WTC11 (cell line): ENCODE data around the gene SP140L. TPM values are rescaled to one million over a fixed set of nuclear protein-coding genes. Genes with fewer than 3 reads are reported as not detected.

Experiments
- ATAC-seq: fragments of 200-7000 bp; cut with Tn5 transposase; 2 replicates; pipeline ENCODE4 v1.10.0; 2021; ENCODE audit warnings: mild to moderate bottlenecking, moderate library complexity
- CTCF ChIA-PET: fragments of 300-600 bp; sonication (Branson Sonifier 250); formaldehyde crosslinking; loops from one replicate; lab custom pipeline; 2021; ENCODE audit warnings: antibody characterized with exemption; lab: Charles Lee
- POLR2A ChIA-PET: fragments of 350-600 bp; sonication (Branson Sonifier 250); formaldehyde crosslinking; loops from one replicate; lab custom pipeline; 2021; ENCODE audit warnings: antibody characterized with exemption; lab: Charles Lee
- DNase-seq: peaks from one replicate; pipeline ENCODE4 v3.0.0; 2021; ENCODE audit warnings: low spot score
- H3K27ac Mint-ChIP-seq: 2 replicates; pipeline ENCODE4 v1.8.0; 2021; ENCODE audit warnings: mixed read lengths
- H3K27me3 Mint-ChIP-seq: 2 replicates; pipeline ENCODE4 v1.8.0; 2021; ENCODE audit warnings: low read depth, mild to moderate bottlenecking, moderate library complexity, mixed read lengths
- H3K36me3 Mint-ChIP-seq: 2 replicates; pipeline ENCODE4 v1.8.0; 2021; ENCODE audit warnings: mixed read lengths
- H3K4me1 Mint-ChIP-seq: 2 replicates; pipeline ENCODE4 v1.8.0; 2022; ENCODE audit warnings: mixed read lengths
- H3K4me3 Mint-ChIP-seq: 2 replicates; pipeline ENCODE4 v1.8.0; 2021; ENCODE audit warnings: mild to moderate bottlenecking, moderate library complexity, mixed read lengths
- H3K9me3 Mint-ChIP-seq: 2 replicates; pipeline ENCODE4 v1.8.0; 2021; ENCODE audit warnings: mixed read lengths
- CREB1 ChIP-seq: sonication (generic); formaldehyde crosslinking; IDR thresholded peaks from 2 replicates; pipeline ENCODE4 v1.8.0; 2023; ENCODE audit warnings: mild to moderate bottlenecking, missing genetic modification reagents
- CREM ChIP-seq: sonication (generic); formaldehyde crosslinking; IDR thresholded peaks from 2 replicates; pipeline ENCODE4 v1.8.1; 2022; ENCODE audit warnings: mild to moderate bottlenecking, missing genetic modification reagents, moderate library complexity
- ELF4 ChIP-seq: sonication (generic); formaldehyde crosslinking; IDR thresholded peaks from 2 replicates; pipeline ENCODE4 v1.8.1; 2022; ENCODE audit warnings: low read depth, mild to moderate bottlenecking, moderate library complexity, missing genetic modification reagents
- ESRRA ChIP-seq: sonication (generic); formaldehyde crosslinking; IDR thresholded peaks from 2 replicates; pipeline ENCODE4 v1.8.1; 2022; ENCODE audit warnings: mild to moderate bottlenecking, missing genetic modification reagents, borderline replicate concordance
- FOXK1 ChIP-seq: sonication (generic); formaldehyde crosslinking; IDR thresholded peaks from 2 replicates; pipeline ENCODE4 v1.8.0; 2022; ENCODE audit warnings: mild to moderate bottlenecking, moderate library complexity, missing genetic modification reagents
- JAZF1 ChIP-seq: fragments of 250-450 bp; sonication (Bioruptor Pico); IDR thresholded peaks from 2 replicates; pipeline ENCODE4 v1.9.0; 2021; ENCODE audit warnings: moderate library complexity, mild to moderate bottlenecking, inconsistent platforms
- MLX ChIP-seq: sonication (generic); formaldehyde crosslinking; IDR thresholded peaks from 2 replicates; pipeline ENCODE4 v1.8.1; 2023; ENCODE audit warnings: mild to moderate bottlenecking, missing genetic modification reagents, moderate library complexity
- NFATC4 ChIP-seq: fragments of 250-450 bp; sonication (Bioruptor Pico); IDR thresholded peaks from 2 replicates; pipeline ENCODE4 v1.9.0; 2021; ENCODE audit warnings: mild to moderate bottlenecking
- NR2C2 ChIP-seq: sonication (generic); formaldehyde crosslinking; IDR thresholded peaks from 2 replicates; pipeline ENCODE4 v1.8.0; 2022; ENCODE audit warnings: mild to moderate bottlenecking, missing genetic modification reagents
- NR3C1 ChIP-seq: sonication (generic); formaldehyde crosslinking; conservative IDR thresholded peaks from 2 replicates; pipeline ENCODE4 v1.8.1; 2023; ENCODE audit warnings: low read depth, mild to moderate bottlenecking, missing genetic modification reagents
- PRRX2 ChIP-seq: fragments of 250-450 bp; sonication (Bioruptor Pico); IDR thresholded peaks from 2 replicates; pipeline ENCODE4 v1.8.0; 2021; ENCODE audit warnings: mild to moderate bottlenecking
- RORB ChIP-seq: fragments of 250-450 bp; sonication (Bioruptor Pico); IDR thresholded peaks from 2 replicates; pipeline ENCODE4 v1.9.0; 2021; ENCODE audit warnings: mild to moderate bottlenecking
- TP53 ChIP-seq: sonication (generic); formaldehyde crosslinking; IDR thresholded peaks from 2 replicates; pipeline ENCODE4 v1.8.1; 2023; ENCODE audit warnings: mild to moderate bottlenecking, missing genetic modification reagents
- ZNF532 ChIP-seq: fragments of 250-450 bp; sonication (Bioruptor Pico); IDR thresholded peaks from 2 replicates; pipeline ENCODE4 v1.9.0; 2021; ENCODE audit warnings: mild to moderate bottlenecking, borderline replicate concordance
- ZNF671 ChIP-seq: fragments of 250-450 bp; sonication (Bioruptor Pico); IDR thresholded peaks from 2 replicates; pipeline ENCODE4 v1.8.0; 2021; ENCODE audit warnings: mild to moderate bottlenecking
- total RNA-seq: library from RNA; stranded (reverse); gene quantifications from 3 replicates; pipeline ENCODE4 v1.2.3, GENCODE V29; 2021
- TF ChIP-seq, protein P1 (sequence below): sonication (generic); formaldehyde crosslinking; IDR thresholded peaks from 2 replicates; pipeline ENCODE4 v1.8.0; 2022; ENCODE audit warnings: mild to moderate bottlenecking, missing genetic modification reagents
- TF ChIP-seq, protein P2 (sequence below): sonication (generic); formaldehyde crosslinking; IDR thresholded peaks from 2 replicates; pipeline ENCODE4 v1.8.0; 2022; ENCODE audit warnings: mild to moderate bottlenecking, missing genetic modification reagents
- TF ChIP-seq, protein P3 (sequence below): sonication (generic); formaldehyde crosslinking; IDR thresholded peaks from 2 replicates; pipeline ENCODE4 v1.8.1; 2023; ENCODE audit warnings: mild to moderate bottlenecking, missing genetic modification reagents, moderate library complexity
- TF ChIP-seq, protein P4 (sequence below): sonication (generic); formaldehyde crosslinking; IDR thresholded peaks from 2 replicates; pipeline ENCODE4 v1.8.0; 2022; ENCODE audit warnings: missing genetic modification reagents
- TF ChIP-seq, protein P5 (sequence below): sonication (generic); formaldehyde crosslinking; IDR thresholded peaks from 2 replicates; pipeline ENCODE4 v1.8.1; 2022; ENCODE audit warnings: mild to moderate bottlenecking, moderate library complexity, missing genetic modification reagents
- TF ChIP-seq, protein P6 (sequence below): fragments of 250-450 bp; sonication (Bioruptor Pico); IDR thresholded peaks from 2 replicates; pipeline ENCODE4 v1.8.0; 2021; ENCODE audit warnings: mild to moderate bottlenecking

SP140L gene
- total RNA-seq, 1 experiment from 2014 or later: 3.2 TPM

- no peak overlapping the region for H3K4me3 Mint-ChIP-seq
- no peak for TF ChIP-seq RORB (CRISPR knock-in tag)
- TF ChIP-seq ESRRA (CRISPR knock-in tag): no peak
- TF ChIP-seq, protein P1, sequence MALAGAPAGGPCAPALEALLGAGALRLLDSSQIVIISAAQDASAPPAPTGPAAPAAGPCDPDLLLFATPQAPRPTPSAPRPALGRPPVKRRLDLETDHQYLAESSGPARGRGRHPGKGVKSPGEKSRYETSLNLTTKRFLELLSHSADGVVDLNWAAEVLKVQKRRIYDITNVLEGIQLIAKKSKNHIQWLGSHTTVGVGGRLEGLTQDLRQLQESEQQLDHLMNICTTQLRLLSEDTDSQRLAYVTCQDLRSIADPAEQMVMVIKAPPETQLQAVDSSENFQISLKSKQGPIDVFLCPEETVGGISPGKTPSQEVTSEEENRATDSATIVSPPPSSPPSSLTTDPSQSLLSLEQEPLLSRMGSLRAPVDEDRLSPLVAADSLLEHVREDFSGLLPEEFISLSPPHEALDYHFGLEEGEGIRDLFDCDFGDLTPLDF (CRISPR knock-in tag): no peak
- TF ChIP-seq NFATC4 (CRISPR knock-in tag): no peak
- H3K36me3 Mint-ChIP-seq: peaks cover 11% of the 10 kb centered on the region
- H3K9me3 Mint-ChIP-seq: peaks cover 15% of the 10 kb centered on the region
- POLR2A ChIA-PET: no interaction called here
- H3K27ac Mint-ChIP-seq: no peak overlapping the region
- no peak for DNase-seq
- ATAC-seq: no peak
- no peaks in the 10 kb centered on the region for H3K27me3 Mint-ChIP-seq
- CTCF ChIA-PET: no interaction called here
- H3K4me1 Mint-ChIP-seq: no peaks in the 10 kb centered on the region
Observed at GRCh38 chr2:230356084-230356483, 29.1 kb downstream of the SP140L start.

- DNase-seq (no peak), ATAC-seq (no peak)
- Mint-ChIP-seq H3K27ac (no peak overlapping the region), H3K4me3 (no peak overlapping the region), H3K9me3 (peaks cover 15% of the 10 kb centered on the region), H3K4me1 (peaks cover 3% of the 10 kb centered on the region), H3K27me3 (no peaks in the 10 kb centered on the region), H3K36me3 (peaks cover 11% of the 10 kb centered on the region)
- POLR2A ChIA-PET: no interaction called here
- no peak for TF ChIP-seq CREB1
- TF ChIP-seq TP53 (CRISPR knock-in tag): no peak
- no peak for TF ChIP-seq JAZF1 (CRISPR knock-in tag)
- TF ChIP-seq FOXK1: no peak
- CTCF ChIA-PET: no interaction called here
Observed at GRCh38 chr2:230358305-230358704, 31.3 kb downstream of the SP140L start.

DNA sequence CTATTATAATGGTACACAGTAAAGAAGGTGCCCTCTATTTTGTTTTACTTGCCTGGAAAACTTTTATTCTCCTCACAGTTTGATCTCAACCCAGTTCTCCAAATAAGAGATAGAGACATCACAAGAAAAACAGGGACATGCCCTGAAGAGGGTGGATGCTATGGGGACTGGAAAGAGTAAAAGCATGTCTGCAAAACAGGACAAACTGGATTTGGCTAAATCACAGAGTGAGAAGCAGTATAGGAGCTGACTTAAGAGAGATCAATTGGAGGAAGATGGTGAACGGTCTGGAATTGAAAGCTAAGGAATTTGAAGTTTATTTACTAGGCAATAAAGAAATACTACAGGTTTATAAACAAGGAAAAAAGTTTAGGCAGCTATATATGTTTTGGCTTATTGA is 33.0 kb downstream of the SP140L start:
- POLR2A ChIA-PET: no interaction called here
- no peaks in the 10 kb centered on the region for H3K27me3 Mint-ChIP-seq
- CTCF ChIA-PET: no interaction called here
- H3K4me3 Mint-ChIP-seq: no peak overlapping the region
- H3K27ac Mint-ChIP-seq: no peak overlapping the region
- H3K9me3 Mint-ChIP-seq: peaks cover 15% of the 10 kb centered on the region
- no peak for DNase-seq
- H3K4me1 Mint-ChIP-seq: peaks cover 3% of the 10 kb centered on the region
- H3K36me3 Mint-ChIP-seq: peaks cover 11% of the 10 kb centered on the region
- no peak for ATAC-seq
- TF ChIP-seq CREM (CRISPR knock-in tag) (no peak), PRRX2 (no peak), NR3C1 (CRISPR knock-in tag) (no peak), JAZF1 (CRISPR knock-in tag) (no peak), NR2C2 (CRISPR knock-in tag) (no peak), MLX (CRISPR knock-in tag) (no peak), ZNF671 (CRISPR knock-in tag) (no peak), ELF4 (no peak), ZNF532 (CRISPR knock-in tag) (no peak)
- TF ChIP-seq, protein P2, sequence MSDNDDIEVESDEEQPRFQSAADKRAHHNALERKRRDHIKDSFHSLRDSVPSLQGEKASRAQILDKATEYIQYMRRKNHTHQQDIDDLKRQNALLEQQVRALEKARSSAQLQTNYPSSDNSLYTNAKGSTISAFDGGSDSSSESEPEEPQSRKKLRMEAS (CRISPR knock-in tag): no peak
- TF ChIP-seq, protein P3, sequence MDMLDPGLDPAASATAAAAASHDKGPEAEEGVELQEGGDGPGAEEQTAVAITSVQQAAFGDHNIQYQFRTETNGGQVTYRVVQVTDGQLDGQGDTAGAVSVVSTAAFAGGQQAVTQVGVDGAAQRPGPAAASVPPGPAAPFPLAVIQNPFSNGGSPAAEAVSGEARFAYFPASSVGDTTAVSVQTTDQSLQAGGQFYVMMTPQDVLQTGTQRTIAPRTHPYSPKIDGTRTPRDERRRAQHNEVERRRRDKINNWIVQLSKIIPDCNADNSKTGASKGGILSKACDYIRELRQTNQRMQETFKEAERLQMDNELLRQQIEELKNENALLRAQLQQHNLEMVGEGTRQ: no peak
- TF ChIP-seq, protein P4, sequence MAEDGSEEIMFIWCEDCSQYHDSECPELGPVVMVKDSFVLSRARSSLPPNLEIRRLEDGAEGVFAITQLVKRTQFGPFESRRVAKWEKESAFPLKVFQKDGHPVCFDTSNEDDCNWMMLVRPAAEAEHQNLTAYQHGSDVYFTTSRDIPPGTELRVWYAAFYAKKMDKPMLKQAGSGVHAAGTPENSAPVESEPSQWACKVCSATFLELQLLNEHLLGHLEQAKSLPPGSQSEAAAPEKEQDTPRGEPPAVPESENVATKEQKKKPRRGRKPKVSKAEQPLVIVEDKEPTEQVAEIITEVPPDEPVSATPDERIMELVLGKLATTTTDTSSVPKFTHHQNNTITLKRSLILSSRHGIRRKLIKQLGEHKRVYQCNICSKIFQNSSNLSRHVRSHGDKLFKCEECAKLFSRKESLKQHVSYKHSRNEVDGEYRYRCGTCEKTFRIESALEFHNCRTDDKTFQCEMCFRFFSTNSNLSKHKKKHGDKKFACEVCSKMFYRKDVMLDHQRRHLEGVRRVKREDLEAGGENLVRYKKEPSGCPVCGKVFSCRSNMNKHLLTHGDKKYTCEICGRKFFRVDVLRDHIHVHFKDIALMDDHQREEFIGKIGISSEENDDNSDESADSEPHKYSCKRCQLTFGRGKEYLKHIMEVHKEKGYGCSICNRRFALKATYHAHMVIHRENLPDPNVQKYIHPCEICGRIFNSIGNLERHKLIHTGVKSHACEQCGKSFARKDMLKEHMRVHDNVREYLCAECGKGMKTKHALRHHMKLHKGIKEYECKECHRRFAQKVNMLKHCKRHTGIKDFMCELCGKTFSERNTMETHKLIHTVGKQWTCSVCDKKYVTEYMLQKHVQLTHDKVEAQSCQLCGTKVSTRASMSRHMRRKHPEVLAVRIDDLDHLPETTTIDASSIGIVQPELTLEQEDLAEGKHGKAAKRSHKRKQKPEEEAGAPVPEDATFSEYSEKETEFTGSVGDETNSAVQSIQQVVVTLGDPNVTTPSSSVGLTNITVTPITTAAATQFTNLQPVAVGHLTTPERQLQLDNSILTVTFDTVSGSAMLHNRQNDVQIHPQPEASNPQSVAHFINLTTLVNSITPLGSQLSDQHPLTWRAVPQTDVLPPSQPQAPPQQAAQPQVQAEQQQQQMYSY (CRISPR knock-in tag): no peak
- TF ChIP-seq, protein P5, sequence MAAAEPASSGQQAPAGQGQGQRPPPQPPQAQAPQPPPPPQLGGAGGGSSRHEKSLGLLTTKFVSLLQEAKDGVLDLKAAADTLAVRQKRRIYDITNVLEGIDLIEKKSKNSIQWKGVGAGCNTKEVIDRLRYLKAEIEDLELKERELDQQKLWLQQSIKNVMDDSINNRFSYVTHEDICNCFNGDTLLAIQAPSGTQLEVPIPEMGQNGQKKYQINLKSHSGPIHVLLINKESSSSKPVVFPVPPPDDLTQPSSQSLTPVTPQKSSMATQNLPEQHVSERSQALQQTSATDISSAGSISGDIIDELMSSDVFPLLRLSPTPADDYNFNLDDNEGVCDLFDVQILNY (CRISPR knock-in tag): no peak
- TF ChIP-seq, protein P6, sequence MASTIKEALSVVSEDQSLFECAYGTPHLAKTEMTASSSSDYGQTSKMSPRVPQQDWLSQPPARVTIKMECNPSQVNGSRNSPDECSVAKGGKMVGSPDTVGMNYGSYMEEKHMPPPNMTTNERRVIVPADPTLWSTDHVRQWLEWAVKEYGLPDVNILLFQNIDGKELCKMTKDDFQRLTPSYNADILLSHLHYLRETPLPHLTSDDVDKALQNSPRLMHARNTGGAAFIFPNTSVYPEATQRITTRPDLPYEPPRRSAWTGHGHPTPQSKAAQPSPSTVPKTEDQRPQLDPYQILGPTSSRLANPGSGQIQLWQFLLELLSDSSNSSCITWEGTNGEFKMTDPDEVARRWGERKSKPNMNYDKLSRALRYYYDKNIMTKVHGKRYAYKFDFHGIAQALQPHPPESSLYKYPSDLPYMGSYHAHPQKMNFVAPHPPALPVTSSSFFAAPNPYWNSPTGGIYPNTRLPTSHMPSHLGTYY: no peak
